Thyroid gland (tissue), 4 donors: ENCODE data around the gene CIB1. TPM values are rescaled to one million over a fixed set of nuclear protein-coding genes. Genes with fewer than 3 reads are reported as not detected.
"Not testable (repeated sequence)": the region's sequence is repeated elsewhere in the genome, so short reads cannot be mapped to it uniquely, and the experiment has no call there.

Experiments
- DNase-seq, 2 donors: peaks; one replicate each; pipeline ENCODE4 v3.0.0-alpha.2; 2019
- H3K27ac ChIP-seq, 3 donors: fragments of 200-600 bp; sonication (generic); 1 replicate in 2 of 3; 2 replicates in 1 of 3; pipeline ENCODE4 v1.5.1; 2016 to 2019; ENCODE audit warnings: mild to moderate bottlenecking in 1 of 3, moderate library complexity in 1 of 3
- H3K27me3 ChIP-seq: fragments of 200-600 bp; sonication (generic); one replicate; pipeline ENCODE4 v1.5.1; 2019
- H3K36me3 ChIP-seq, 2 donors: fragments of 200-600 bp; sonication (generic); one replicate each; pipeline ENCODE4 v1.5.1; 2016 to 2019
- H3K4me1 ChIP-seq, 2 donors: fragments of 200-600 bp; sonication (generic); one replicate each; pipeline ENCODE4 v1.5.1; 2017 to 2019
- H3K4me3 ChIP-seq, 3 donors: fragments of 200-600 bp; sonication (generic); replicated peaks in 1 of 3; 1 replicate in 2 of 3; 2 replicates in 1 of 3; pipeline ENCODE4 v1.5.1; 2016; ENCODE audit warnings: mild to moderate bottlenecking in 1 of 3
- H3K9me3 ChIP-seq: fragments of 200-600 bp; sonication (generic); one replicate; pipeline ENCODE4 v1.5.1; 2017
- POLR2A ChIP-seq, 2 donors: fragments of 450-650 bp; IDR thresholded peaks; one replicate each; pipeline ENCODE4 v1.6.1; 2017; ENCODE audit warnings: antibody characterized with exemption in 2 of 2, mild to moderate bottlenecking in 2 of 2, moderate library complexity in 1 of 2
- WGBS, 2 donors: methylation state at CpG; one replicate each; pipeline ENCODE4 v1.1.5; 2017; 5-methylcytosine and 5-hydroxymethylcytosine counted together
- intact Hi-C: fragments of 100-400 bp; cut with DNase I; formaldehyde crosslinking; loops from one replicate; pipeline ENCODE4 v1.15.1; 2023
- total RNA-seq, 4 donors: library from RNA; depleted of rRNA; stranded (reverse); fragments of >200 nt; gene quantifications; one replicate each; pipeline ENCODE4 v1.2.3, GENCODE V29; 2016
- TF ChIP-seq, protein P1 (sequence below), 6 experiments: fragments of 200-600 bp in 3 of 6; fragments of 450-650 bp in 3 of 6; sonication (generic) in 3 of 6; IDR thresholded peaks; one replicate each; pipeline ENCODE4 v1.5.1; 2016 to 2019; ENCODE audit warnings: antibody characterized with exemption in 6 of 6, mild to moderate bottlenecking in 2 of 6, inconsistent platforms in 1 of 6, moderate library complexity in 1 of 6

The CIB1 gene
- total RNA-seq, 4 donors from 2014 or later = 24.3 to 90.0 (median 30.8) TPM

DNA sequence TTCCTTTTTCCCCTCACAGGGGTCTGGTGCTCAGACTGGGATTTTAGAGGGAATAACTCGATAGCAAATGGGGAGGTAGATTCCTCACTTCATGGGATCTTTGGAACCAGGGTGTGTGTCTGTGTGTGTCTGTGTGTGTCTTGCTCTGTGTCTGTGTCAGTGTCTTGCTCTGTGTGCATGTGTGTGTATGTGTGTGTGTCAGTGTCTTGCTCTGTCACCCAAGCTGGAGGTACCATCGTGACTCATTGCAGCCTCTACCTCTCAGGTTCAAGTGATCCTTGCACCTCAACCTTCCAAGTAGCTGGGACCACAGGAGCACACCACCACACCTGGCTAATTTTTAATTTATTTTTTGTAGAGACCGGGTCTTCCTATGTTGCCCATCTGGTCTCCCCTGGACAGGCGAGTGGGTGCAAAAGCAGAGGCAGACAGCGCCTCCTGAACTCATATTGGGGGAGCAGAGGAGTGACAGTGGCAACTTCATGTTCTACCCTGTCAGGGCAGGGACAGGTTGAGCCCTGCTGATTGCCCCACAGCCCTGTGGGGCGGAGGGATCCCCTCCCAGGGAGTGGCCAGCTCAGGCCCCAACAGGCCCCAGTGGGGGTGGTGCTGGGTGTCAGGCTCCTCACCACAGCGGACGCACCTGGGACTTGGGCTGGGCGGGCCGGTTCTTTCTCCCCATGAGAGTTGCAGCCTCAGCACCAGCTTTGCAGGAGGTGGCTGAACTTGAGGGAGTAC is 43.0 kb downstream of the CIB1 start:
- Histone ChIP-seq H3K27ac (peak overlapping the region; percentile 34 to 87 (median 86)), H3K27me3 (no peaks in the 10 kb centered on the region), H3K9me3 (no peaks in the 10 kb centered on the region), H3K4me3 (no peak overlapping the region), H3K4me1 (peaks cover 51 to 80% of the 10 kb centered on the region in 2 donors), H3K36me3 (no peaks in the 10 kb centered on the region)
- intact Hi-C loops = no loop called here
- TF ChIP-seq POLR2A (IDR thresholded peaks at IDR 0.05) = no peak
- peak; percentile 31 to 38 for DNase-seq
- 66 to 72% methylated on average over 5 to 10 of the region's 10 CpGs for WGBS, 2 donors

DNA sequence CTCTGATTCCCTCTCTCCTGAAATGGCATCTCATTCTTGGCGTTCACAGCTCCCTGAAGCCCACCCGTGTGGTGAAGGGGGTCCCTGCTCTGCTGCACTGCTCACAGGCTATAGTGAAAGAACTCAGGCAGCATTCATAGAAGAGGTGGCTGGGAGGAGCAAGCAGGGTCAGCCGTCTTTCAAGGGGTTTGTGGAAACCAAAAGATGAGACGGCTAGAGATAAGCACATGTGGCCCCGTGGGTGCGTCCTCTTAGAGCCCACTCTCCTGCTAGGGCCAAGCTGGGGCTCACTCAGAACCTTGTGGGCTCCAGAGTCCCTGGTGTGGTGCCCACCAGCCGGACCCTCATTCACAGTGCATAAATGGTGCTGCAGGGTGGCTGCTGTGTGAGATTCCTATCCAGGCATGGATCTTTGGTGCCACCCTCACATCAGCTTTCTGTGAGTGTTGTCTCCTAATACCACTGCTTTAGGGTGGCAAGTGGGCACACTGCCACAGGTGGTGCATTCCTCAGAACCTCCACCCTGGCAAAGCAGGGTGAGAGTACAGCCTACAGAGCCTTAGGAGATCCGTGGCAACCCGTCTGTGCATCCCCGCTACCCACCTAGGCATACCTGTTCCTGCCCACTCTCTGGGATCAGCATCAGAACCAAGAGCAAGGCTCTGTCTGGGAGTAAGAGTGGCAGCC is 43.8 kb downstream of the CIB1 start:
- TF ChIP-seq POLR2A (IDR thresholded peaks at IDR 0.05) = no peak
- TF ChIP-seq, protein P1, sequence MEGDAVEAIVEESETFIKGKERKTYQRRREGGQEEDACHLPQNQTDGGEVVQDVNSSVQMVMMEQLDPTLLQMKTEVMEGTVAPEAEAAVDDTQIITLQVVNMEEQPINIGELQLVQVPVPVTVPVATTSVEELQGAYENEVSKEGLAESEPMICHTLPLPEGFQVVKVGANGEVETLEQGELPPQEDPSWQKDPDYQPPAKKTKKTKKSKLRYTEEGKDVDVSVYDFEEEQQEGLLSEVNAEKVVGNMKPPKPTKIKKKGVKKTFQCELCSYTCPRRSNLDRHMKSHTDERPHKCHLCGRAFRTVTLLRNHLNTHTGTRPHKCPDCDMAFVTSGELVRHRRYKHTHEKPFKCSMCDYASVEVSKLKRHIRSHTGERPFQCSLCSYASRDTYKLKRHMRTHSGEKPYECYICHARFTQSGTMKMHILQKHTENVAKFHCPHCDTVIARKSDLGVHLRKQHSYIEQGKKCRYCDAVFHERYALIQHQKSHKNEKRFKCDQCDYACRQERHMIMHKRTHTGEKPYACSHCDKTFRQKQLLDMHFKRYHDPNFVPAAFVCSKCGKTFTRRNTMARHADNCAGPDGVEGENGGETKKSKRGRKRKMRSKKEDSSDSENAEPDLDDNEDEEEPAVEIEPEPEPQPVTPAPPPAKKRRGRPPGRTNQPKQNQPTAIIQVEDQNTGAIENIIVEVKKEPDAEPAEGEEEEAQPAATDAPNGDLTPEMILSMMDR (IDR thresholded peaks at IDR 0.05) = no peak
- Histone ChIP-seq H3K27me3 (no peaks in the 10 kb centered on the region), H3K4me1 (peaks cover 55 to 82% of the 10 kb centered on the region in 2 donors), H3K9me3 (no peaks in the 10 kb centered on the region), H3K36me3 (no peaks in the 10 kb centered on the region), H3K4me3 (no peak overlapping the region), H3K27ac (peak overlapping the region; percentile 34 to 87 (median 86))
- intact Hi-C loops = no loop called here
- 65 to 82% methylated on average over 10 of the region's 10 CpGs for WGBS, 2 donors
- no peak for DNase-seq

DNA sequence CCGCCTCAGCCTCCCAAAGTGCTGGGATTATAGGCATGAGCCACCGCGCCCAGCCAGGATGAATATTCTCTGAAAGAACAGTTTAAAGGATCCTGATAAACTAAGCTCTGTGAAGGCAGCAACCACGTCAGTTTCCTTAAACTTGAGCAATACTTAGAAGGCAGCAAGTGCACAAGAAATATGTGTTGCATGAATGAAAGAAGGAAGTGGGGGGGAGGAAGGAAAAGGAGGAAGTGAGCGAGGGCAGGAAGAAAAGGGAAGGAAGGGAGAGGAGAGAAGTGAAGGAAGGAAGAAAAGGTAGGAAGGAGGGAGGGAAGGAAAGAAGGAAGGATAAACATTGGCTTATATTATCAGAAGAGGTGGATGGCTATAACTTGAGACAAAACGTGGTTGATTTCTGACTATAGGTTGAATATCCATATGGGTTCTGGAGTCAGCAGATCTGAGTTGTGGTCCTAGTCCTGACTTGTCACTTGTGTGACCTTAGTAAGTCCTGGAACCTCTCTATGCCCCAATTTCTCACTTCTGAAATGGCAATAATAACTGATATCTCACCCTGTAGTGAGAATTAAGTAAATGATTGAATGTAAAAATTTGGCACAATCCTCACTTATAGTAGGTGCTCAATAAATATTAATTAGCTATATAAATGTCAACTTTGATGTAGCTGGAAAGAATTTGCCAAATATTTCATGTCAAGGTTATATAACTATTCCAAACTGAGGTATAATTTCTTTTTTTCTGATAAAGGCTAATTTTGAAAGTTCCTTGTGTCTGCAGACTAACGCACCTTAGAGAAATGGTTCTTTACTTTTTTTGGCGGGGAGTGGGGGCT is 44.6 kb downstream of the CIB1 start:
- no peak for DNase-seq
- 89 to 91% methylated on average over 8 of the region's 8 CpGs for WGBS, 2 donors
- H3K36me3 ChIP-seq = no peaks in the 10 kb centered on the region
- intact Hi-C loops = no loop called here
- H3K27ac ChIP-seq = peak overlapping the region in 2 of 3 donors; percentile 86 to 98
- no peak overlapping the region for H3K4me3 ChIP-seq
- H3K27me3 ChIP-seq = no peaks in the 10 kb centered on the region
- peaks cover 60 to 81% of the 10 kb centered on the region in 2 donors for H3K4me1 ChIP-seq
- TF ChIP-seq, protein P1 (IDR thresholded peaks at IDR 0.05) = no peak
- no peak for TF ChIP-seq POLR2A (IDR thresholded peaks at IDR 0.05)
- no peaks in the 10 kb centered on the region for H3K9me3 ChIP-seq

DNA sequence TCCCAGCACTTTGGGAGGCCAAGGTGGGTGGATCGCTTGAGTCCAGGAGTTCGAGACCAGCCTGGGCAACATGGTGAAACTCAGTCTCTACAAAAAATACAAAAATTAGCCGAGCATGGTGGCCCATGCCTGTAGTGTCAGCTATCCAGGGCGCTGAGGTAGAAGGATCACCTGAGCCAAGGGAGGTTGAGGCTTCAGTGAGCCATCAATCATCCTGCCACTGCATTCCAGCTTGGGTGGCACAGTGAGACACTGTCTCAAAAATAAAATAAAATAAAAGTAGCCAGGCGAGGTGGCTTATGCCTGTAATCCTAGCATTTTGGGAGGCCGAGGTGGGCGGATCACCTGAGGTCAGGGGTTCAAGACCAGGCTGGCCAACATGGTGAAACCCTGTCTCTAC is 45.7 kb downstream of the CIB1 start:
- H3K27me3 ChIP-seq, DNase-seq, intact Hi-C loops, H3K36me3 ChIP-seq, H3K9me3 ChIP-seq, H3K4me3 ChIP-seq: not testable (repeated sequence)
- Histone ChIP-seq H3K27ac (peak overlapping the region in 2 of 3 donors; percentile 62 to 98), H3K4me1 (peaks cover 60 to 81% of the 10 kb centered on the region in 2 donors)
- WGBS, 2 donors = 86 to 91% methylated on average over 7 of the region's 7 CpGs

DNA sequence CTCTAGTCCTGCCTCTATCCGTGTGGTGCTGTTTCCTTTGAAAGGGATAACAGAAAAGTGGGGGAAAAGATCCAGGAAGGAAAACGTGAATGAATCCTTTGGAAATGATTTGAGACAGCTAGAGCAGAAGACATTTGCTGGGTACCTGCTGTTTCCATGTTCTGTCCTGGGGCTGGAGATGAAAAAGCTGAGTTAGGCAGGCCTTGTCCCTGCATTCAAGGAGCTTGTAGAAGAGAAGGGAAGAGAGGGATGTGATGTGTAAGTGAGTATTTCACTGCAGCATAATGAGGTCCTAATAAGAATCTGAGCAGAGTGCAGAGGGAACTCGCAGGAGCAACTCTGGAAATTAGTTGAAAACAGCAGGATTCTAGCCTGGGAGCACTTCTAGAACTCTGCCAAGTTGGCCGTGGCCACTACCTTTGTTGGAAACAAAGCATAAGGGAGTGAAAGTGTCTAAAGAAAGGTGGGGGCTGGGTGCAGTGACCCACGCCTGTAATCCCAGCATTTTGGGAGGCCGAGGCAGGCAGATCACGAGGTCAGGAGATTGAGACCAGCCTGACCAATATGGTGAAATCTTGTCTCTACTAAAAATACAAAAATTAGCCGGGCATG is 46.4 kb downstream of the CIB1 start:
- WGBS, 2 donors = 60 to 70% methylated on average over 8 of the region's 8 CpGs
- Histone ChIP-seq H3K27me3 (no peaks in the 10 kb centered on the region), H3K9me3 (no peaks in the 10 kb centered on the region), H3K27ac (peak overlapping the region; percentile 50 to 98 (median 62)), H3K4me3 (no peak overlapping the region), H3K4me1 (peaks cover 53 to 80% of the 10 kb centered on the region in 2 donors), H3K36me3 (no peaks in the 10 kb centered on the region)
- no peak for DNase-seq
- intact Hi-C loops = no loop called here
- TF ChIP-seq, protein P1 (IDR thresholded peaks at IDR 0.05) = no peak
- TF ChIP-seq POLR2A (IDR thresholded peaks at IDR 0.05) = no peak
